DND-41 (cell line): Measurements from ENCODE around the gene AFAP1.

Experiments used
- CTCF ChIP-seq: IDR thresholded peaks from 2 replicates; pipeline ENCODE4 v1.5.1; 2012; ENCODE audit warnings: borderline replicate concordance, low read length, moderate library complexity, mild to moderate bottlenecking; ENCODE audit not compliant: poor library complexity, severe bottlenecking; ENCODE audit errors: extremely low read depth
- EZH2 ChIP-seq: IDR thresholded peaks from 3 replicates; pipeline ENCODE4 v1.6.1; 2012; ENCODE audit warnings: borderline replicate concordance, low read depth, mild to moderate bottlenecking, moderate library complexity, low read length, inconsistent platforms; ENCODE audit not compliant: severe bottlenecking

- TF ChIP-seq CTCF (no peak), EZH2 (no peak)
Measured at GRCh38 chr4:7773401-7774180, 166.1 kb downstream of the AFAP1 start.
